SHP77 (cell line): Measurements from ENCODE around the gene SPECC1.
"Not testable (repeated sequence)": the region's sequence is repeated elsewhere in the genome, so short reads cannot be mapped to it uniquely, and the experiment has no call there.

ENCODE experiments used
- DNase-seq, 2 experiments: peaks; one replicate each; lab custom pipeline; 2025; lab: John Stamatoyannopoulos, UW

SPECC1 gene, protein sequence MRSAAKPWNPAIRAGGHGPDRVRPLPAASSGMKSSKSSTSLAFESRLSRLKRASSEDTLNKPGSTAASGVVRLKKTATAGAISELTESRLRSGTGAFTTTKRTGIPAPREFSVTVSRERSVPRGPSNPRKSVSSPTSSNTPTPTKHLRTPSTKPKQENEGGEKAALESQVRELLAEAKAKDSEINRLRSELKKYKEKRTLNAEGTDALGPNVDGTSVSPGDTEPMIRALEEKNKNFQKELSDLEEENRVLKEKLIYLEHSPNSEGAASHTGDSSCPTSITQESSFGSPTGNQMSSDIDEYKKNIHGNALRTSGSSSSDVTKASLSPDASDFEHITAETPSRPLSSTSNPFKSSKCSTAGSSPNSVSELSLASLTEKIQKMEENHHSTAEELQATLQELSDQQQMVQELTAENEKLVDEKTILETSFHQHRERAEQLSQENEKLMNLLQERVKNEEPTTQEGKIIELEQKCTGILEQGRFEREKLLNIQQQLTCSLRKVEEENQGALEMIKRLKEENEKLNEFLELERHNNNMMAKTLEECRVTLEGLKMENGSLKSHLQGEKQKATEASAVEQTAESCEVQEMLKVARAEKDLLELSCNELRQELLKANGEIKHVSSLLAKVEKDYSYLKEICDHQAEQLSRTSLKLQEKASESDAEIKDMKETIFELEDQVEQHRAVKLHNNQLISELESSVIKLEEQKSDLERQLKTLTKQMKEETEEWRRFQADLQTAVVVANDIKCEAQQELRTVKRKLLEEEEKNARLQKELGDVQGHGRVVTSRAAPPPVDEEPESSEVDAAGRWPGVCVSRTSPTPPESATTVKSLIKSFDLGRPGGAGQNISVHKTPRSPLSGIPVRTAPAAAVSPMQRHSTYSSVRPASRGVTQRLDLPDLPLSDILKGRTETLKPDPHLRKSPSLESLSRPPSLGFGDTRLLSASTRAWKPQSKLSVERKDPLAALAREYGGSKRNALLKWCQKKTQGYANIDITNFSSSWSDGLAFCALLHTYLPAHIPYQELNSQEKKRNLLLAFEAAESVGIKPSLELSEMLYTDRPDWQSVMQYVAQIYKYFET

DNA sequence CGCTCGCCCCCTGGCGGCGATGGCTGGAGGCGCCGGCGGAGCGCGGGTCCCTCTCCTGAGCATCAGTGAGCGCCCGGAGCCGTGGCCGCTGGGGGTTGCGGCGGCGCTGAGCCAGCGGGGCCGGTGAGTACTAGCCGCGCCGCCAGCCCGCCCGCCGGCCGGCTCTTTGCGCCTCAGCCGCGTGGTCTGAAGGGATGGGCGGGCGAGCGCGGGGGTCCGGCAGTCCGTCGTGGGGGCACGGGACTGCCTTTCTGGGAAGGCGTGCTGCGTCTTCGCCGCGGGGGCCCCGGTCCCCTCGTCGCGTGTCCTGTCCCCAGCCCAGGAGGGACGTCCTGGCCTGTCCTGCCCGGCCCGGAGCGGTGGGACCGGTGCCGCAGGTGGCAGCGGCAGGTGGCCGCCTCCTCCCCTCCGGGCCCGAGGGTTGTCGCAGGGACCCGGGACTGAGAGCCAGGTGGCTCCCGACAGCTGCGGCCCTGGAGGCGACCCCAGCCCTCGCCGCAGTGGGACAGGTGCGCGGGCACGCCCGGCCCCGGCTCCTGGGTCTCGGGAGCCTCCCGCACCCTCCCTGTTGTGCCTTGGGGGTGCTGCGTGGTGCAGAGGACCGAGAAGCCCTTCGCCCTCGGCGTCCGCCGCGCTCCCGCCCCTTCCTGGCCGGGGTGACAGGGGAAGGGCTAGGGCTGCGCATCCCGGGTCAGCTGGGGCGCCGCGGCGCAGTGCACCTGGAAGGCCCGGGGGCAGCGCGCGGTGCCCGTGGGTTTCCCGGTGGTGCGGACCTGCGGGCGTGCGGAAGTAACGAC is at the start of gene SPECC1:
SPECC1 (plus strand) TSS at position 58 of the 797 bp plus-strand sequence. CDS start 87,293 bp downstream, outside the sequence.
- DNase-seq, result peak; percentile 91 to 92

DNA sequence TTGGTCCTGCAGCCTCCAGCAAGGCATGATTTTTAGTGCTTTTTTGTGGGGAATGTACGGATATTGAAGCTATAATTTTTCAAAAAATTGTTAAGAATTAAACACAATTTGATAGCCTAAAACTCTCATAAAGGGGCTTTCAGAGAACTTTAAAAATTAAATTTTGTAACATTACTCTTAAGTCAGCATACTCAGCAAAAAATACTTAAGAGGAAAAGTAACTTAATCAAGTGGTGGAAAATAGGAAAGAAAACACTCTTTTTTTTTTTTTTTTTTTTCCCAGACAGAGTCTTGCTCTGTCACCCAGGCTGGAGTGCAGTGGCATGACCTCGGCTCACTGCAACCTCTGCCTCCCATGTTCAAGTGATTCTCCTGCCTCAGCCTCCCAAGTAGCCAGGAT is 46.2 kb upstream of the SPECC1 start:
- not testable (repeated sequence) for DNase-seq

GRCh38 chr17:19973156-19973555 is 36.0 kb upstream of the SPECC1 start:
- no peak for DNase-seq

GRCh38 chr17:19975601-19976000 is 33.6 kb upstream of the SPECC1 start:
- DNase-seq, result no peak

- peak; percentile 96 to 98 for DNase-seq
These were observed 31.6 kb upstream of the SPECC1 start, which contains the start of gene AKAP10 for GRCh38 chr17:19977293-19978208. TSS of gene AKAP10 (minus strand) at chr17:19977828. CDS start at chr17:19977679, 149 bp downstream.

- no peak for DNase-seq
These were observed 30.9 kb upstream of the SPECC1 start for GRCh38 chr17:19978209-19978802.

DNA sequence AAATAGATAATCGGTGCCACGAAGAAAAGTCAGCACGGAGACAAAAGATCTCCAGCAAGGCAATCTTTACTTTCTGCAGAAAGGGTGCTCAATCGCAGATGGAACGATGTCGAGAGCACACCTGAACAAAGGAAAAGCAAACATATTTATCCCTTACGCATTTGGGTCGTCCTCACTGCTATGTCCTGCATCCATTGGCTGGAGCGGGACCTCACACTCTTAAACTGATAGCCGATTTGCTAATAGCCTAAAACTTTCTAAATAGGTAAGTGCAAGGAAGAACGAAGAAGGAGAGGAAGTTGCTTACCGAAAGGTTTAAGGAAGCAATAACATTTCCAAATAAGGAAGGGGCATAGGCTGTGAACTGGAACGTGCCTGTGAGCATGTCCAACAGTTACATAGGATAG is 30.4 kb upstream of the SPECC1 start:
- no peak for DNase-seq

DNA sequence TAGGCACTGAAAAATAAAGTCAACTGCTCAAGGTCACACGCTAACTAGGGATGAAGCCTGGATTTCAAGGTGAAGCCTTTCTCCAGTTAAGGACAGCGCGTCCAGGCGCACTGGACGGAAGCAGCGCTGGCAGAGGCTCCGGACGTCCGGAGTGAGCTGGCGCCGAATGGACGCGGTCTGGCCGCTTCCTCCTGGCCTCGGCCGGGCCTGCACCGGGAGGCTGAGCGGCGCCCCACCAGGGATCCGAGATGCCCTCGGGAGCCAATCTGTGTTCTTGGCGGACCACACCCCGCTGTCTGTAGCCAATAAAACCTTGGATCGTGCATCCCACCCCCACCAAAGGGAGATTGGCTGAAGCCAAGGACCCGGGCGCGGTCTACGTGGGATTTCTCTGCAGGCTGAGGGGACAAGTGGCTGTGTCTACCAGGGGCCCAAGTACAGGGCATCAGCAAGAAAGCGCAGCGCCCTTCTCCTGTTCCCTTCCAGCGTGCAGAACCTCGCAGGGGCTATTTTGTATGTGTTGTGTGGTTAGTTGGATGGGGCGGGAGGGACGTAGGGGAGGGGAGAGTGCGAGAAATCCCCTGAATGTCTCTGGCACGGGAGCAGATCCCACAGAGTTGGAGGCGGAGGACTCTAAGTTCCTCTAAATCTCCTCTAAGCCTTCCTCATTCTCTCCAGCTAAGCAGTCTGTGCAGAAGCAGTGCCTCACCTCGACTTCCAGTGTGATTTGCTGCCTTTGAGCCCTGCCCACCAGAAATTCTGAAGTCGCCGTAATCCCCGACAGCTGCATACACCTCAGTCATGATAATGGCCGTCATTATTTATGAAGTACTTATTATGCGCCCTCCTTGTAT is 29.0 kb upstream of the SPECC1 start:
- DNase-seq, result no peak

- DNase-seq, result no peak
These were observed 22.0 kb upstream of the SPECC1 start for GRCh38 chr17:19986941-19987861.

GRCh38 chr17:19987897-19988296 is 21.3 kb upstream of the SPECC1 start:
- no peak for DNase-seq

GRCh38 chr17:19991252-19991885 is 17.8 kb upstream of the SPECC1 start:
- peak; percentile 45 to 52 for DNase-seq

- peak; percentile 99 to 100 for DNase-seq
These were observed 16.1 kb upstream of the SPECC1 start for GRCh38 chr17:19992803-19993713.

DNA sequence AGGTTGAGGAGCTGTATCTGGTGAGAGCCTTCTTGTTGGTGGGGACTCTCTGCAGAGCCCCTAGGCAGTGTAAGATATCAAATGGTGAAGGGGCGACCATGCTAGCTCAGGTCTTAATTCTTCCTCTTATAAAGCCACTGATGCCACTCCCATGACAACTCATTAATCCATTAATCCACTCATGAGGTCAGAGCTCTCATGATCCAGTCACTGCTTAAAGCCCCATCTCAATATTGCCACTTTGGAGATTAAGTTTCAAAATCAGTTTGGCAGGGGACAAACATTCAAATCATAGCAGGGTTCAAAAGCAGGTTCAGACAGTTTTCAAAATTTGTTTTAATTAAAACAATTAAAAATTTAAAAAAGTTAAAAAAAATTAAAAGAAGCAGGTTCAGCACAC is 13.1 kb upstream of the SPECC1 start:
- DNase-seq, result no peak

DNA sequence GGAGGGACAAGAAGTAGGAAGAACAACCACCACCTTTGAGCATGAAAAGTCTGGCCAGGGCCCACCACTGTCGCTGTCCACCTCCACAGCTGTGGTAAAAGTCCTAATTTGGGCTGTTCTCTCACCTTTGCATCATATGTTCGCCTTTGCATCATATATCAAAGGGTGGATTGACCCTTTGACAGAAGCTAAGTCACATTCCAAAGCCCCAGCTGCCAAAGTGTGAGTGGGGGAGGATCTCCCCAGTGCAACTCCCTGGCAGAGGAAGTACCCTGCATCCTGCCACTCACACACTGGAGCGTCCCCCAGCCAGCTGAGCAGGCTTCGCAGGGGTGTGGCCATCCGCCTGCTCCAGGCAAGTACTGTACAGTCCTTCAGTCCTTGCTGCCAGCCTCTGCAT is 12.7 kb upstream of the SPECC1 start:
- DNase-seq, result peak; percentile 42 to 72

DNA sequence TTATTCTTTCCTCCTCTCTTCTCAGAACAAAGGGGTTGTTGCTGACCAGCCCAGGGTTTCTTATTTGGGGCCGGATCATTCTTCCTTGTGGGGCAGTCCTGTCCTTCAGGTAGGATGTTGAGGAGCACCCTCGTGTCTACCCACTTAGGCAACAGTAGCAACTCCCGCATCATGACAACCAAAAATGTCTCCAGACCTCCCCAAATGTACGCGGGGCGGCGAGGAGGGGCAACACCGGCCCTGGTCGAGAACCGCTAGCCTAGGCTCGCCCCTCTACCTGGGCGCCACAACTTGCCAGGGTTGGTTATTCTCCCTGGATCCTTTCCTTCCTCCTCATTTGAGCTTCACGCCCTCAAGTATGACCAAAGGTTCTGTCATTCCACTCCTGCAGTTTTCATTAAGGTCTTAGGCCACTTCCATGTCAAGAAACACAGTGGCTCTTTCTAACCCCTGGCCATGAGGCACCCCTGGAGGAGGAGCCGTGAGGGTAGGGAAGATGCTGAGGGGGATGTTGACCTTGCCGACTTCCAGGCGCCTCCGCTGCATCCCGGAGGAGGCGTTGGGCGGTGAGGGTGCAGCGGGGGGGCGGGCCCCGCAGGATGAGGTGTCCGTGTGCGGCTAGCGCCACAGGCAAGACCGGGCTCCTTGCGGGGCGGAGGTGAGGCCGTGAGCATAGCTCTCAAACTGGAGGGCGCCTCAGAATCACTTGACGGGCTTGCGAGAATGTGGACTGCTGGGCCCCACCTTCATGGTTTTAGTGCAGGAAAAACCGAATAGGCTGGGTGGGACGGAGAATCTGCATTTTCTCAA is 712 bp upstream of the SPECC1 start:
- DNase-seq, result peak; percentile 66 to 69

- no peak for DNase-seq
These were observed 182 bp upstream of the SPECC1 start for GRCh38 chr17:20009052-20009301.
